ENCODE measurements around the gene HOMER2.

DNA sequence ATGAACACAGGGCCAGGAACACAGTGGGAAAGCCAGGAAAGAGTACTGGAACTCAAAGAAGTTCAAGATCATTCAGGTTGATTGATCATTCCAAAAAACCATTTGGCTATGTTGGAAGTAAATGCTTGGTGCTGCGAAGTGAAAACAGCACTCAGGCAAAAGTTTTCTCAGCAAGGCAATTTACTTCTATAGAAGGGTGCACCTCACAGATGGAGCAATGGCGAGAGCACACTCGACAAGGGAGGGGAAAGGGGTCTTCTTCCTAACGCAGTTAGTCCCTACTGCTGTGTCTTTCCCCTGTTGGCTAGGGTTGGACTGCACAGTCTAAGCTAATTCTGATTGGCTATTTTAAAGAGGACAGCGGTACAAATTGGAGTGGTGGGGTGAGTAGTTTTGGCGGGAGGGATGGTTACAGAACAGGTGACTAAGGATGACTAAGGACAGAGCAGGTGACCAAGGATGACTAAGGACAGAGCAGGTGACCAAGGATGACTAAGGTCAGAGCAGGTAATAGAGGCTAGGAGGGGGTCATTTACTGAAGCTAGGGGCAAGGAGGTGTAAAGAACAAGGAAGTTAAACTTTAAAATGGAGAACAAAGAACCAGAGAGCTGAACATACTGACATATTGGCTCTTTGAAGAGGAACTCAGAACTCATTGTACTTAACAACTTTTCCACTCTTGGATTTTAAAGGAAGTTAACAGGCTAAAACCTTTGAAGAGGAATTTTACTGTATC, 43.3 kb downstream of the HOMER2 start:
- TF ChIP-seq EZH2phosphoT487 (IDR thresholded peaks at IDR 0.05; ENCODE audit: unreplicated experiment) (no peak), CREB1 (CRISPR knock-in tag; IDR thresholded peaks at IDR 0.05; ENCODE audit: low read depth) (no peak), POLR2AphosphoS5 (IDR thresholded peaks at IDR 0.05; ENCODE audit: low read depth) (no peak), EZH2 (IDR thresholded peaks at IDR 0.05; ENCODE audit: low read depth, unreplicated experiment) (no peak), ZNF114 (CRISPR knock-in tag; IDR thresholded peaks at IDR 0.05) (no peak), NANOG (IDR thresholded peaks at IDR 0.05; ENCODE audit: borderline replicate concordance) (no peak)
- TF ChIP-seq, protein P1, sequence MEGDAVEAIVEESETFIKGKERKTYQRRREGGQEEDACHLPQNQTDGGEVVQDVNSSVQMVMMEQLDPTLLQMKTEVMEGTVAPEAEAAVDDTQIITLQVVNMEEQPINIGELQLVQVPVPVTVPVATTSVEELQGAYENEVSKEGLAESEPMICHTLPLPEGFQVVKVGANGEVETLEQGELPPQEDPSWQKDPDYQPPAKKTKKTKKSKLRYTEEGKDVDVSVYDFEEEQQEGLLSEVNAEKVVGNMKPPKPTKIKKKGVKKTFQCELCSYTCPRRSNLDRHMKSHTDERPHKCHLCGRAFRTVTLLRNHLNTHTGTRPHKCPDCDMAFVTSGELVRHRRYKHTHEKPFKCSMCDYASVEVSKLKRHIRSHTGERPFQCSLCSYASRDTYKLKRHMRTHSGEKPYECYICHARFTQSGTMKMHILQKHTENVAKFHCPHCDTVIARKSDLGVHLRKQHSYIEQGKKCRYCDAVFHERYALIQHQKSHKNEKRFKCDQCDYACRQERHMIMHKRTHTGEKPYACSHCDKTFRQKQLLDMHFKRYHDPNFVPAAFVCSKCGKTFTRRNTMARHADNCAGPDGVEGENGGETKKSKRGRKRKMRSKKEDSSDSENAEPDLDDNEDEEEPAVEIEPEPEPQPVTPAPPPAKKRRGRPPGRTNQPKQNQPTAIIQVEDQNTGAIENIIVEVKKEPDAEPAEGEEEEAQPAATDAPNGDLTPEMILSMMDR (conservative IDR thresholded peaks at IDR 0.05; ENCODE audit: low read depth in 2 of 2), result no peak
- TF ChIP-seq, protein P2, sequence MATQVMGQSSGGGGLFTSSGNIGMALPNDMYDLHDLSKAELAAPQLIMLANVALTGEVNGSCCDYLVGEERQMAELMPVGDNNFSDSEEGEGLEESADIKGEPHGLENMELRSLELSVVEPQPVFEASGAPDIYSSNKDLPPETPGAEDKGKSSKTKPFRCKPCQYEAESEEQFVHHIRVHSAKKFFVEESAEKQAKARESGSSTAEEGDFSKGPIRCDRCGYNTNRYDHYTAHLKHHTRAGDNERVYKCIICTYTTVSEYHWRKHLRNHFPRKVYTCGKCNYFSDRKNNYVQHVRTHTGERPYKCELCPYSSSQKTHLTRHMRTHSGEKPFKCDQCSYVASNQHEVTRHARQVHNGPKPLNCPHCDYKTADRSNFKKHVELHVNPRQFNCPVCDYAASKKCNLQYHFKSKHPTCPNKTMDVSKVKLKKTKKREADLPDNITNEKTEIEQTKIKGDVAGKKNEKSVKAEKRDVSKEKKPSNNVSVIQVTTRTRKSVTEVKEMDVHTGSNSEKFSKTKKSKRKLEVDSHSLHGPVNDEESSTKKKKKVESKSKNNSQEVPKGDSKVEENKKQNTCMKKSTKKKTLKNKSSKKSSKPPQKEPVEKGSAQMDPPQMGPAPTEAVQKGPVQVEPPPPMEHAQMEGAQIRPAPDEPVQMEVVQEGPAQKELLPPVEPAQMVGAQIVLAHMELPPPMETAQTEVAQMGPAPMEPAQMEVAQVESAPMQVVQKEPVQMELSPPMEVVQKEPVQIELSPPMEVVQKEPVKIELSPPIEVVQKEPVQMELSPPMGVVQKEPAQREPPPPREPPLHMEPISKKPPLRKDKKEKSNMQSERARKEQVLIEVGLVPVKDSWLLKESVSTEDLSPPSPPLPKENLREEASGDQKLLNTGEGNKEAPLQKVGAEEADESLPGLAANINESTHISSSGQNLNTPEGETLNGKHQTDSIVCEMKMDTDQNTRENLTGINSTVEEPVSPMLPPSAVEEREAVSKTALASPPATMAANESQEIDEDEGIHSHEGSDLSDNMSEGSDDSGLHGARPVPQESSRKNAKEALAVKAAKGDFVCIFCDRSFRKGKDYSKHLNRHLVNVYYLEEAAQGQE (IDR thresholded peaks at IDR 0.05; ENCODE audit: unreplicated experiment), result no peak

Data from GM23338 (cell line).